CD4-positive, alpha-beta T cell treated with Interleukin-4 for 4 hours (primary cell): Measurements from ENCODE around the gene OR5D14.

ENCODE experiments used
- DNase-seq: peaks from one replicate; pipeline ENCODE4 v3.0.0-alpha.2; 2020

Gene OR5D14

DNA sequence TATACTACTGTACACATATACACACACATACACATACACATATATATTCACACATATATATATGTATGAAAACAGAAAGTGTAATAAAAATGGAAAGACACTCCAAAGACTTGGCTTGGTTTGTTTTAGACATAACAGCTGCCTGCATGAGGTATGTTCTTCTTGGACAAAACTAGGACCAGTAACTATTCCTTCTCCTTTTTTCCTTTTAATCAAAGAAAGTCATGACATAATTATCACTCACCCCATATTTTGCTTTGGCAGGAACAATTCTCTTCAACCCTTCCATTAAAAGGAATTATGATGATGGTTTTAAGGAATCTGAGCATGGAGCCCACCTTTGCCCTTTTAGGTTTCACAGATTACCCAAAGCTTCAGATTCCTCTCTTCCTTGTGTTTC, at the start of gene OR5D14:
TSS of gene OR5D14 (plus strand) at position 301 of the 400 bp plus-strand sequence. CDS start at position 301, 0 bp downstream.
- DNase-seq = no peak

DNA sequence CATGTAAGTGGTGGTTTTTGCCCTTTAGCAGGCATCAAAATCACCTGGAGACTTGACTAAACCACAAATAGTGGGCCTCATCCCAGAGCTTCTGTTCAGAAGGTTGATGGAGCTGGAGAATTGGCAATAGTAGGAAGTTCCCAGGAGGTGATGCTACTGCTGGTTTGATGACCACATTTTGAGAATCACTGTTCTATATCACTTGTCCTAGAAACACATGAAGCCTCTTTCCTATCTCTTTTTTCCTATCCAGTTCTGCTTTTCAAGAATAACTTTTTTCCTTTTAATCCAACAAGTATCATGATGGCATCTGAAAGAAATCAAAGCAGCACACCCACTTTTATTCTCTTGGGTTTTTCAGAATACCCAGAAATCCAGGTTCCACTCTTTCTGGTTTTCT, 22.2 kb upstream of the OR5D14 start, which contains the start of gene OR5D13:
TSS of gene OR5D13 (plus strand) at position 301 of the 400 bp plus-strand sequence. CDS start at position 301, 0 bp downstream.
- no peak for DNase-seq

DNA sequence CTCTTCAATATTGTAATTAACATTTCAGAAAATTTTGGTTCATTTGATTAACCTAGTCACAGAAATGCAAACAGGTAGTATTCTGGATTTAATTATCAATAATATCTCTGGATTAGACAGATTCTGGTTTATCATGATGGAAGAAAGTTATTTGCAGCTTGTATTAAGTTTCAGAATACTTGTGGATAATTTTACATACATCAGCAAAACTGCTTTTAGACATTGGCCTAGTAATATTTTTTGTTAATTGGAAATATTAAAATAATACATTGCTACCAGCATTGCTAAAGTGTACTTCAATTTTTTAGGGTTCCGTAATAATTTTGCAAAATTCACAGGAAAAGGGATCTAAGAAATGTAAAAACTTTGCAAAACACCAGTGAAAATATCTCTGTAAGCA, 3.8 kb upstream of the OR5D14 start:
- DNase-seq = no peak

DNA sequence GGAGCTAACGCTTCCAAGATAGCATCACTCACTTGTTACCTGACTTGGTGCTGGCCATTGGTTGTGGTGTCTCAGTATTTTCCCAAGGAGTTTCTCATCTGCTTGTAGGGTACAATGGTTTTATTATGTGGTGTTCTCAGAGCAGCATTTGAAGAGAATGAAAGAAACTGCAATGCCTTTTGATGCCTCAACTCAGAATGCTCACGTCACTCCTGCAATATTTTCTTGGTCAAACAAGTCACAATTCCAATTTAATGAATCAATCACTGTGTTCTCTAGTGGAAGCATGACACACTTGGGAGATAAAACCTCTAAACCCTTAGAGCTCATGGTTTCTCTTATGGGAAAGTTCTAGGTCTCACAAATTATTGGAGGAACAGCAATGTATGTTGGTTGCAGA, 2.0 kb upstream of the OR5D14 start:
- no peak for DNase-seq

DNA sequence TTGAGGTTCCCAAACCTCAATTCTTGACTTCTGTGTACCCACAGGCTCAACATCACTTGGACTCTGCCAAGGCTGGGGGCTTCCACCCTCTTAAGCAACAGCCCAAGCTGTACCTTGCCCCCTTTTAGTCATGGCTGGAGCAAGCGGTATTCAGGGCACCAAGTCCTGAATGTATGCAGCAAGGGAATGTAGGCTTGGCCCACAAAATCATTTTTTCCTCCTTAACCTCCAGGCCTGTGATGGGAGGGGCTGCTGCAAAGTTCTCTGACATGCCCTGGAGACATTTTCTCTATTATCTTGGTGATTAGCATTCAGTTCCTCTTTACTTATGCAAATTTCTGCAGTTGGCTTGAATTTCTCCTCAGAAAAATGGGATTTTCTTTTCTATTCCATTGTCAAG, 10.9 kb downstream of the OR5D14 start:
- no peak for DNase-seq

DNA sequence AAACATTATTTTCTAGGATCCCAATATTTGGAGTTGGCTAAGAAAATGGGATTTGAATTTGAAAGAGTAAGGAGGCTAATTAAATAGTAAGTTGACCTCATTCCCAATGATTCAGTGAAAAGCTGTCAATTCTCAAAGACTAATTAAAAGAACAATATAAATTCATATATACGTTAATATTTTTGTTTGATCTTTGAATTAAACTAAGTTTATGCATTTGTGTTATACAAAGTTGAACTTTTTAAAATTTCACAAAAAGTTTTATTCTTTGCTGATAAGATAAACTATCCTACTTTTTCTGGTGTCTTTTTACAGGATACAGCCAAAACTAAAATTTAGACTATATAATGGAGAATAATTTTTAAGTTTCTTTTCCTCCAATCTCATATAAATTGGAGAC, 15.7 kb downstream of the OR5D14 start, which contains the start of gene OR5L1:
TSS of gene OR5L1 (plus strand) at position 301 of the 400 bp plus-strand sequence. CDS start 100 bp downstream, outside the sequence.
- no peak for DNase-seq

DNA sequence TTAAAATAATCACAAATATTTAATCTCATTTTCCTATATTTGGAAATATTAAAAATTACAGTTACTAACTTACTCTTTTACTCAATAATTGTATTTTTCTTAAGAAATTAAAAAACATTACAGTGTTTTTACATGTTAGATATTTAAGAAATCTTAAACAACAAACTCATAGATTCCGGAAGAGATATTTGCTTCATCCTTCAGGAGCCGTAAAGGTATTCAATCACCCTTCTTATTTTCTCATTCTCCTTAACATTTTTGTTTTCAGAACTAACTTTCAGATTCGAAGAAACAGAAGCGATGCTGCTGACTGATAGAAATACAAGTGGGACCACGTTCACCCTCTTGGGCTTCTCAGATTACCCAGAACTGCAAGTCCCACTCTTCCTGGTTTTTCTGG, 24.0 kb downstream of the OR5D14 start, which contains the start of gene OR5D18:
TSS of gene OR5D18 (plus strand) at position 301 of the 400 bp plus-strand sequence. CDS start at position 301, 0 bp downstream.
- DNase-seq = no peak

DNA sequence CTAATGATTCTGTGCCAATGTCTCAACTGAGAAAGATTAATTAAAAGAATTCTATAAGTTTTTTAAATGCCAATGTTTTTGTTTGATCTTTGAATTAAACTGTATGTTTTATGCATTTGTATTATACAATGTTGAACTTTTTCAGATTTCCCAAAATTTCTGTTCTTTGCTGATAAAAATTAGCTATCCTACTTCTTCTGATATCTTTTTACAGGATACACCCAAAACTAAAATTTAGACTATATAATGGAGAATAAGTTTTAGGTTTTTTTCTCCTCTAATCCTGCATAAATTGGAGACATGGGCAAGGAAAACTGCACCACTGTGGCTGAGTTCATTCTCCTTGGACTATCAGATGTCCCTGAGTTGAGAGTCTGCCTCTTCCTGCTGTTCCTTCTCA, 31.6 kb downstream of the OR5D14 start, which contains the start of gene OR5L2:
TSS of gene OR5L2 (plus strand) at position 301 of the 400 bp plus-strand sequence. CDS start at position 301, 0 bp downstream.
- DNase-seq = no peak

DNA sequence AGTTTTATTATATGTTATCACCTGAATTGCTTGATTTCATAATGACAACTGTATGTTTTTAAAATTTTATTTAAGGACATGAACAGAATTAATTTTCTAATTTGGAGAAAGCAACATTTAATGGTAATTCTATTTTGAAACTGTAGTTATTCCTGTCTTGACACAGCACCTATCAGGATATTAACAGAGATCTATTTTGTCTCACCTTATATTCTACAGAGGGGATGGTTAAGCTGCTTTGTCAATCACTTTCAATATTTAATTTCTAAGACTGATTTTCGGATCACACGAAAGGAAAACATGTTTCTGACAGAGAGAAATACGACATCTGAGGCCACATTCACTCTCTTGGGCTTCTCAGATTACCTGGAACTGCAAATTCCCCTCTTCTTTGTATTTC, 43.1 kb downstream of the OR5D14 start, which contains the start of gene OR5D16:
TSS of gene OR5D16 (plus strand) at position 301 of the 400 bp plus-strand sequence. CDS start at position 301, 0 bp downstream.
- DNase-seq = no peak
